ENCODE results near the gene NDUFAF4. TPM values are rescaled to one million over a fixed set of nuclear protein-coding genes. Genes with fewer than 3 reads are reported as not detected.

The NDUFAF4 gene
- total and polyA plus RNA-seq, 2 experiments from 2014 or later = 35.1 to 233 TPM

Small RNA genes within 50 kb of the gene (small RNA-seq; reads per million reads assigned to genes)
- gene RN7SL509P (ENCODE audit: low replicate concordance) = not detected

Other genes starting within 250 kb of the NDUFAF4 start
- 19.3 and 19.6 TPM in 2 replicates for gene GPR63, start 60.4 kb downstream of the NDUFAF4 start, total RNA-seq (2014; rRNA removed; shearing (Covaris generic))
- 5.4 and 5.5 TPM in 2 replicates for gene GPR63, start 60.4 kb downstream of the NDUFAF4 start, polyA plus RNA-seq (2016; fragmentation: Nextera tagmentation; extraction: Ambion mirVana)
- gene KLHL32, start 26.8 kb upstream of the NDUFAF4 start, total RNA-seq (2014; rRNA removed; shearing (Covaris generic)) = 0.45 and 1.0 TPM in 2 replicates
- 0.23 and 0.39 TPM in 2 replicates for gene KLHL32, start 26.8 kb upstream of the NDUFAF4 start, polyA plus RNA-seq (2016; fragmentation: Nextera tagmentation; extraction: Ambion mirVana)